GM10266 (cell line): ENCODE measurements around the gene RDH13.
"Not testable (repeated sequence)": the region's sequence is repeated elsewhere in the genome, so short reads cannot be mapped to it uniquely, and the experiment has no call there.

ENCODE experiments used
- DNase-seq: peaks from one replicate; pipeline ENCODE4 v3.0.0; 2012; ENCODE audit errors: extremely low spot score
- TF ChIP-seq, protein P1 (sequence below): IDR thresholded peaks from 2 replicates; pipeline ENCODE4 v1.5.1; 2012; ENCODE audit warnings: mild to moderate bottlenecking, low read depth; ENCODE audit not compliant: control insufficient read depth, insufficient read depth; ENCODE audit errors: missing control alignments

The RDH13 gene

DNA sequence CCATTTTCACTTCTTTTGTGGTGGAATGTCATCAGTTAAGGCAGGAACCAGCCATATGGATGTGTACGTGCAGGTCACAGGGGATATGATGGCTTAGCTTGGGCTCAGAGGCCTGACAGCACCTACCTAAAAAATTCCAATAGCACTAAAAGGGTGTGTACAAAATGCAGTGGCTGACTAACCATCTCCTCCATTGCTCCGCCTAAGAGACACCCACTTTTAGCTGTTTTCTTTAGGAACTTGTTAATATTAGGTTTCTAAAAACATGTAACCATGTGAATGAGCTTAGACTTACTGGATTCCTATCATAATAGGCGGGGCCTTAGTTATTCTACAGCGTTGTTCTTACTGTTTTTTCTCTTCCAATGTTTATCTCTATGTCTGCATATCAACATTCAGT lies 50.6 kb downstream of the RDH13 start:
- no peak for DNase-seq
- TF ChIP-seq, protein P1, sequence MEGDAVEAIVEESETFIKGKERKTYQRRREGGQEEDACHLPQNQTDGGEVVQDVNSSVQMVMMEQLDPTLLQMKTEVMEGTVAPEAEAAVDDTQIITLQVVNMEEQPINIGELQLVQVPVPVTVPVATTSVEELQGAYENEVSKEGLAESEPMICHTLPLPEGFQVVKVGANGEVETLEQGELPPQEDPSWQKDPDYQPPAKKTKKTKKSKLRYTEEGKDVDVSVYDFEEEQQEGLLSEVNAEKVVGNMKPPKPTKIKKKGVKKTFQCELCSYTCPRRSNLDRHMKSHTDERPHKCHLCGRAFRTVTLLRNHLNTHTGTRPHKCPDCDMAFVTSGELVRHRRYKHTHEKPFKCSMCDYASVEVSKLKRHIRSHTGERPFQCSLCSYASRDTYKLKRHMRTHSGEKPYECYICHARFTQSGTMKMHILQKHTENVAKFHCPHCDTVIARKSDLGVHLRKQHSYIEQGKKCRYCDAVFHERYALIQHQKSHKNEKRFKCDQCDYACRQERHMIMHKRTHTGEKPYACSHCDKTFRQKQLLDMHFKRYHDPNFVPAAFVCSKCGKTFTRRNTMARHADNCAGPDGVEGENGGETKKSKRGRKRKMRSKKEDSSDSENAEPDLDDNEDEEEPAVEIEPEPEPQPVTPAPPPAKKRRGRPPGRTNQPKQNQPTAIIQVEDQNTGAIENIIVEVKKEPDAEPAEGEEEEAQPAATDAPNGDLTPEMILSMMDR: no peak

DNA sequence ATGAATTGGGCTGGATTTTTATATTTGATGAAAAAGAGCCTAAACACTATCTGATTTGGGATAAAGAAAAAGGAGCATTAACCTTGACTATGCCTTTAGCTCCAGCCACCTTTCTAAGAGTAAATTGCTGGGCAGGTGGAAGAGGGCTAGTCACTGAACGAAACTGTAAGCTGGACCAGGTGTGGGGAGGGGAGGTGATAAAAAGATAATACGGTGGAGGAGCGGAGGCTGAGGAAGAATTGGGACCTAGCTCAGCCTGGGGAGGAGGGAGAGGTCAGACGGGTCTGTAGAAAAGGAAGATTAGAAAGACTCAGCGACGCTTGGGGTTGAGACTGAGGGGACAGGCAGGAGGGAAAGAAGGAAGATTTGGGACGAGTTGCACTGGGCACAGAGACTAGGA lies 52.4 kb downstream of the RDH13 start:
- DNase-seq: not testable (repeated sequence)

DNA sequence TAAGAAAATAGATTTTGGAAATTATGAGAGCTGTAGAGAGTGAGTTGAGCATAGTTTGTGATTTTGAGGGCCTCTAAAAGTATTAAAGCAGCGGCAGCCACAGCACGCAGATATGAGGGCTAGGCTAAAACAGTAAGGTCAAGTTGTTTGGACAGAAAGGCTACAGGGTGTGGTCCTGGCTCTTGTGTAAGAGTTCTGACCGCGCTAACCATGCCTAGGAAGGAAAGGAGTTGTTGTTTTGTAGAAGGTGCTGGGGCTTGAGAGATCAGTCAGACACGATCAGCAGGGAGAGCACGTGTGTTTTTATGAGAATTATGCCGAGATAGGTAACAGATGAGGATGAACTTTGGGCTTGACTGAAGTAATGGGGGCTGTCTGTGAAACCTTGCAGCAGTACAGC lies 54.2 kb downstream of the RDH13 start:
- DNase-seq: not testable (repeated sequence)

DNA sequence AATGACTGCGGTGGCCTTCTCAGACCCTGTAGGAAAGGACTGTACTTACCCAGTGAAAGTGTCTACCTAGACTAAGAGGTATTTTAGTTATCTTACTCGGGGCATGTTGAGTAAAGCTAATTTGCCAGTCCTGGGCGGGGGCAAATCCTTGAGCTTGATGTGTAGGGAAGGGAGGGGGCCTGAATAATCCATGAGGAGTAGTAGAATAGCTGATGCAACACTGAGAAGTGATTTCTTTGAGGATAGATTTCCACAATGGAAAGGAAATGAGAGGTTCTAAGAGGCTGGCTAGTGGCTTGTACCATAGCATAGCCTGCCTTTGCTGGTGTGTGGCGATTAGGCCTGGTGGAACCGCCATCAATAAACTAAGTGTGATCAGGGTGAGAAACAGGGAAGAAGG lies 54.8 kb downstream of the RDH13 start:
- DNase-seq: not testable (repeated sequence)

DNA sequence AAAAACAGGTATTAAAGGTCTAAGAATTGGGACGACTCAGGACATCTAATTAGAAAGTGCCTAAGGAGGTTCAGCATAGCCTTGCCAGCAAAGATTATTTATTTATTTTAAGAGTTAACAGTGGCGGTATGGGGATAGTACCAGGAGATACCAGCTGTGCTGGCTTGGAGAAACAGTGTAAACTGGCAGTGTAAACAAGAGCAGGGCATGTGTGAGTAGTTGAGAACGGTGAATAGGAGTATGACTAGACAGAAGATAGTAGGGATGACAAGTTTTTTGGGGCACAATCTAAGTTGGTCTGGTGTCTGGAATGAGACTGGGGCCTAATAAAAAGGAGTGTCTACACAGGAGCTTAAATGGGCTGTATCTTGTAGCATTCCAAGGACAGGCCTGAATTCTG lies 55.4 kb downstream of the RDH13 start:
- not testable (repeated sequence) for DNase-seq

DNA sequence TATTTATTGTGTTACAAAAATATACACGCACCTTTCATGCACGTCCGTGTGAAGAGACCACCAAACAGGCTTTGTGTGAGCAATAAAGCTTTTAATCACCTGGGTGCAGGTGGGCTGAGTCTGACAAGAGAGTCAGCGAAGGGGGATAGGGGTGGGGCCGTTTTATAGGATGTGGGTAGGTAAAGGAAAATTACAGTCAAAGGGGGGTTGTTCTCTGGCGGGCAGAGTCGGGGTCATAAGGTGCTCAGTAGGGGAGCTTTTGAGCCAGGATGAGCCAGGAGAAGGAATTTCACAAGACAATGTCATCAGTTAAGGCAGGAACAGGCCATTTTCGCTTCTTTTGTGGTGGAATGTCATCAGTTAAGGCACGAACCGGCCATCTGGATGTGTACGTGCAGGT lies 56.2 kb downstream of the RDH13 start:
- DNase-seq: not testable (repeated sequence)

DNA sequence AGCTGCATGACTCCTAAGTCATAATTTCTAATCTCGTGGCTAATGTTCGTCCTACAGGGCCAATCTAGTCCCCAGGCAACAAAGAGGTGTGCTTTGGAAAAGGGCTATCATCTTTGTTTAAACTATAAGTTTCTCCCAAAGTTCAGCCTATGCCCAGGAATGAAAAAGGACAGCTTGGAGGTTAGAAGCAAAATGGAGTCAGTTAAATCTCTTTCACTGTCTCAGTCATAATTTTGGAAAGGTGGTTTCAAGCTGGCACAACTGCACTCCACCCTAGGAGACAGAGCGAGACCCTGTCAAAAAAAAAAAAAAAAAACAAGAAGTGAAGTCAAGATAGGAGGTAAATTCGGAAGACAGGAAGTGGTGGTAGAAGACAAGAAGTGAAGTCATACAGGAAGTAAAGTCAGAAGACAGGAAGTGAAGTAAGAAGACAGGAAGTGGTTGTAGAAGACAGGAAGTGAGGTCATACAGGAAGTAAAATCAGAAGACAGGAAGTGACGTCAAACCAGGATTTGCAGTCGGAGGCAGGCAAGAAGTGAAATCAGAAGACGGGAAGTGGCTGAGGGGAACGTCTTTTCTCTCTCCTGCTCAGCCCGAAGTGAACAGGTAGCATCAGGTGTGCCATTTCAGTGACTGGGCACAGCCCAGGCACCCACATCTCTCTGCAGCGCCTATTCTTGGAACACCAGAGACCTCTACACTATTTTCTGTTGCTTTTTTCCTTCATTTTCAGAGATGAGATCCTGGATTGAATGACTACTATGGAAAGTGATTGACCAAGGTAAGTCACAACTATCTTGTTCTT lies 57.1 kb downstream of the RDH13 start:
- TF ChIP-seq, protein P1: no peak
- DNase-seq: peak; percentile 61

DNA sequence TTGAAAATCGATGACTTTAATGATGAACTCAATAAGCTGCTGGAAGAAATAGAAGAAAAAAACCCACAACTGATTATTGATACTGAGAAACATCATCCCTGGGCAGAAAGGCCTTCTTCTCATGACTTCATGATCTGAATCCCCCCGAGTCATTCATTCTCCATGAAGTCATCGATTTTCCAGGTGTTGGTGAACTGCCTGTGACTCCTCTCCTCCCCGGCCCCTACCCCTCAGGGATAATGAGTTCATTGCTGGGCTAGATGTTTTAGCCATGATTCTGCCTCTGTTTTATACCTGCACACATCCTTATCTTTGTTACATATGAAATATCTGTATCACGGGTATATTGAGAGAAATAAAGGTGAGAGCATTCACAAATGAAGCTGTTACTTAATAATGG lies 62.2 kb downstream of the RDH13 start:
- DNase-seq: no peak
- TF ChIP-seq, protein P1: no peak

DNA sequence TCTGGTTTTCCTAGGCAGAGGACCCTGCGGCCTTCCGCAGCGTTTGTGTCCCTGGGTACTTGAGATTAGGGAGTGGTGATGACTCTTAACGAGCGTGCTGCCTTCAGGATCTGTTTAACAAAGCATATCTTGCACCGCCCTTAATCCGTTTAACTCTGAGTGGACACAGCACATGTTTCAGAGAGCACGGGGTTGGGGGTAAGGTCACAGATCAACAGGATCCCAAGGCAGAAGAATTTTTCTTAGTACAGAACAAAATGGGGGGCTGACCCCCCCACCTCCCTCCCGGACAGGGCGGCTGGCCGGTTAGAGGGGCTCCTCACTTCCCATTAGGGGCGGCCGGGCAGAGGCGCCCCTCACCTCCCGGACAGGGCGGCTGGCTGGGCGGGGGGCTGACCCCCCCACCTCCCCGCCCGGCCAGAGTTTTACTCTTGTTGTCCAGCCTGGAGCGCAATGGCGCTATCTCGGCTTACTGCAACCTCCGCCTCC lies 64.2 kb downstream of the RDH13 start:
- not testable (repeated sequence) for DNase-seq

DNA sequence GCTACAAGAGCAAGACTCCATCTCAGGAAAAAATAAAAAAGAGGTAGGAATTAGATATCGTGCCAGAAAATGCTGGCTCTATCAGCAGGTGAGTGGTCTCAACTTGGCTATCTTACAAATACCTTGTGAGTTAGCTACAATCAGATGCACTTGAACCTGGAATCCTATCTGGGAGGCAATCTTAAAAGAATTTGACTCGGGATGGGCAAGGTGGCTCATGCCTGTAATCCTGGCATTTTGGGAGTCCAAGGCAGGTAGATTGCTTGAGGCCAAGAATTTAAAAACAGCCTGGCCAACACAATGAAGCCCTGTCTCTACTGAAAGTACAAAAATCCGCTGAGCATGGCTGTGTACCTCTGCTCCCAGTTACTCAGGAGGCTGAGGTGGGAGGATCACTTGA lies 67.4 kb downstream of the RDH13 start:
- TF ChIP-seq, protein P1: no peak

More for the DNA sequence above, 67.4 kb downstream of the RDH13 start:
- DNase-seq: no peak
